Activated T-cell treated with anti-CD3 and anti-CD28 coated beads, Interleukin-2, amount 50 U/mL, for 48 hours (primary cell): ENCODE results near the gene ZZZ3.
A peak's percentile ranks its signal among the peaks of the same experiment; 100 is the strongest.
"Not testable (repeated sequence)": the region's sequence is repeated elsewhere in the genome, so short reads cannot be mapped to it uniquely, and the experiment has no call there.

Source experiments
- DNase-seq, 2 experiments: peaks; one replicate each; pipeline ENCODE4 v3.0.0-alpha.2; 2020

The ZZZ3 gene

GRCh38 chr1:77682460-77683159, at the start of gene ZZZ3:
TSS of gene ZZZ3 (minus strand) at chr1:77682658. CDS start at chr1:77633354, 49,304 bp downstream.
- peak; percentile 92 for DNase-seq

DNA sequence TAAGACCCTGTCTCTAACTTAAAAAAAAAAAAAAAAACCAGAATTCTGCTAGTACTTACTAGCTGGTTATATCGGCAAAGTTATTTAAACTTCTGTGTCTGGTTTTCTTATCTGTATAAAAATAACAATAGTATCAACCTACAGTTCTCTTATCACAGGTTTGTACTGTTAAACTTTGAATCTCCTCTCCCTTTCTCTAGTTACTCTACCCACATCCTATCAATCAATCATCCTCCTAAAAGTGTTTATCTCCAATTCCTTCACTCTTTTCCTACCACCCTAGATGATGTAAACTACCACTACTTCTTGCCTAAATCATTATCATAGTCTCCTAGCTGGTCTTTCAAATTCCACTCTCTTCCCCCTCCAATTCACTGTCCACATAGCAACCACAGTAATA, 49.6 kb upstream of the ZZZ3 start:
- DNase-seq: no peak

- no peak for DNase-seq
These were observed 43.2 kb upstream of the ZZZ3 start for GRCh38 chr1:77725706-77726105.

DNA sequence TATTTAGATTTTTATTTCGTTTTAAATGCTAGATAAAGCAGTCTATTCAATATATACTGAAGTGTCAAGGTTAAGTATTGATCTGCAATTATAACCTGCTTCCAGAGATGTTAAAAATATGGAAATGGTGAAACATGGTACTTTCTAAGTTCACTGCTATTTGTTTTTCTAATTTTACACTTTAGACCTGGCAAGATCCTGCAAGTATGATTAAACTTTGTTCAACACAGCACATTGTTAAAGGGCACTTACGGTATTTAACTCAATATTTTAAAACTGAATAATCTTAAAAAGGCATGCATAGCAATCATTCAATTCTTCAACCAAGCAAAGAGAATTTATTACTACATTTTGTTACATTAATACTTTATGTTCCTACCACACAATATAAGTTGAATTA, 35.7 kb upstream of the ZZZ3 start:
- no peak for DNase-seq

DNA sequence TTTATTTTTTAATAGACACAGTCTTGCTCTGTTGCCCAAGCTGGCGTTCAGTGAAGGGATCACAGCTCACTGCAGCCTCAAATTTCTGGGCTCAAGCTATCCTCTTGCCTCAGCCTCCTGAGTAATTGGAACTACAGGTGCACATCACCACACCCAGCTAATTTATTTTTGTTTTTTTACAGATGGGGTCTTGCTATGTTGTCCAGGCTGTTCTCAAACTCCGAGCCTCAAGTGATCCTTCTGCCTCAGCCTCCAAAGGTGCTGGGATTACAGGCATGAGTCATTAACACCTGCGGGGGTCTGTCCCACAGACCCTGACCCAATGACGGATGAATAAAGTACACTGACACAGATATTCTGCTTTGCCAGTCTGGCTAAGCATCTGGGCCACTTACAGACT, 33.6 kb upstream of the ZZZ3 start:
- DNase-seq: no peak

- no peak for DNase-seq
These were observed 27.3 kb upstream of the ZZZ3 start for GRCh38 chr1:77709727-77710126.

- no peak for DNase-seq
These were observed 23.9 kb upstream of the ZZZ3 start for GRCh38 chr1:77706321-77706720.

- no peak for DNase-seq
These were observed 22.3 kb upstream of the ZZZ3 start for GRCh38 chr1:77704736-77705135.

DNA sequence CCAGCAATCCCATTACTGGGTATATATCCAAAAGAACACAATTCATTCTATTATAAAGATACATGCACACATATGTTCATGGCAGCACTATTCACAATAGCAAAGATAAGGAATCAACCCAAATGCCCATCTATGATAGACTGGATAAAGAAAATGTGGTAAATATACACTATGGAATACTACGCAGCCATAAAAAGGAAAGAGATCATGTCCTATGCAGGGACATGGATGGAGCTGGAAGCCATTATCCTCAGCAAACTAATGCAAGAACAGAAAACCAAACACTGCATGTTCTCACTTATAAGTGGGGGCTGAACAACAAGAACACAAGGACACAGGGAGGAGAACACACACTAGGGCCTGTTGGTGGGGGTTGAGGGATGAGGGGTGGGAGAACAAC, 17.2 kb upstream of the ZZZ3 start:
- DNase-seq: not testable (repeated sequence)

GRCh38 chr1:77697441-77697840, 15.0 kb upstream of the ZZZ3 start:
- no peak for DNase-seq

- DNase-seq: no peak
These were observed 6.5 kb upstream of the ZZZ3 start for GRCh38 chr1:77688939-77689338.

DNA sequence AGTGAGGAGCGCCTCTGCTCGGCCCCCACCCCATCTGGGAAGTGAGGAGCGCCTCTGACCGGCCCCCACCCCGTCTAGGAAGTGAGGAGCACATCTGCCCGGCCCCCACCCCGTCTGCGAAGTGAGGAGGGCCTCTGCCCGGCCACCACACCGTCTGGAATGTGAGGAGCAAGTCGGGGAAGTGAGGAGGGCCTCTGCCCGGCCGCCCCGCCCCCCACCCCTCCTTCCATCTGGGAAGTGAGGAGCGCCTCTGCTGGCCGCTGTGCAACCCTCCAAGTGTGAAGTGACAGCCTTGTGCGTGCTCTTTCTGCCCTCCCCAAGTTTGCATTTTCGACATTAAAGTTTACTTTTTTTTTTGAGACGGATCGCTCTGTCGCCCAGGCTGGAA, 5.1 kb upstream of the ZZZ3 start:
- no peak for DNase-seq

GRCh38 chr1:77686796-77687518, 4.5 kb upstream of the ZZZ3 start:
- DNase-seq: no peak

- DNase-seq: peak; percentile 89 to 94
These were observed 996 bp upstream of the ZZZ3 start for GRCh38 chr1:77683160-77684148.

- no peak for DNase-seq
These were observed 2.3 kb downstream of the ZZZ3 start for GRCh38 chr1:77680173-77680572.

- no peak for DNase-seq
These were observed 3.5 kb downstream of the ZZZ3 start for GRCh38 chr1:77678660-77679610.

DNA sequence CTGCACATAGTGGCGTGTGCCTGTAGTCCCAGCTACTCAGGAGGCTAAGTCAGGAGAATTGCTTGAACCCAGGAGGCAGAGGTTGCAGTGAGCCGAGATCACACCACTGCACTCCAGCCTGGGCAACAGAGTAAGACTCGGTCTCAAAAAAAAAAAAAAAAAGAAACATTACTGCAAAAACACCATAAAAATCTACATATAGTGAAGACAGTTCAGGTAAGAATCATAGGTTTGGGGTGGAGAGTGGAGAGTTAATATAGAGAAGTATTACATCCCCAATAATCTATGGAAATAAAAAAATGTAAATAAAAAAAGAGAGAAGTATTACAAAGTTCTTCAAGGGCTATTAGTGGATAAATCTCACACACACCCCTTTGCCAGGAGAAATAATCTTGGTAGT, 7.7 kb downstream of the ZZZ3 start:
- not testable (repeated sequence) for DNase-seq

- DNase-seq: no peak
These were observed 8.6 kb downstream of the ZZZ3 start for GRCh38 chr1:77673716-77674355.

DNA sequence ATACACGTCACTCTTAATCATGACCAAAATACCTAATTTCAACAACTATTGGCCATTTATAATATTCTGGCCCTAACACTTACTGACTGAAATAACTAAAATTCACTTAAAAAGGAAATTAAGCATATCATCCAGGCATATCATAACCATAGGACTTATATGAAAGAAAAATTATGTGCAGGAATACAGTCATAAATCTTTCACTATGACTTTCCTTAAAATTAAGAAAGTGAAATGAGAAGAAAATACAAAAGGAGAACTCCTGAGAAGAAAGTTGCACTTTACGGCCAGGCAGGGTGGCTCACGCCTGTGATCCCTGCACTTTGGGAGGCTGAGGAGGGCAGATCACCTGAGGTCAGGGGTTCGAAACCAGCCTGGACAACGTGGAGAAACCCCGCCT, 9.4 kb downstream of the ZZZ3 start:
- no peak for DNase-seq

DNA sequence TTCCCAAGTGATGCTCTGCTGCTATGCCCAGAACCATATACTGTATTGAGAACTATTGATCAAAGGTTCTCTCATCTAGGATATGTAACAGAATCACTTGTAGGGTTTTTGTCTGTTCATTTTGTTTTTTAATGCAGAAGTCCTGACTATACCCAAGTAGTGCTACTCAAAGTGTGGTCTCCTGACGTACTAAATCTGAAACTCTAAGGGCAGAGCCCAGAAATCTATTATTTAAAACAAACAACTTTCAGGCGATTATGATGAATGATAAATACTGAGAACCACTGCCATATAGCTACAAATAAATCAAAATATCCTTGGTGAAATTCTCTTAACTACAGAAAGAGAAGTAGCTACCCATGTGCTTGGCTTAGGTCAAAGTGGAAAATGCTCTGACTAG, 10.1 kb downstream of the ZZZ3 start:
- no peak for DNase-seq

DNA sequence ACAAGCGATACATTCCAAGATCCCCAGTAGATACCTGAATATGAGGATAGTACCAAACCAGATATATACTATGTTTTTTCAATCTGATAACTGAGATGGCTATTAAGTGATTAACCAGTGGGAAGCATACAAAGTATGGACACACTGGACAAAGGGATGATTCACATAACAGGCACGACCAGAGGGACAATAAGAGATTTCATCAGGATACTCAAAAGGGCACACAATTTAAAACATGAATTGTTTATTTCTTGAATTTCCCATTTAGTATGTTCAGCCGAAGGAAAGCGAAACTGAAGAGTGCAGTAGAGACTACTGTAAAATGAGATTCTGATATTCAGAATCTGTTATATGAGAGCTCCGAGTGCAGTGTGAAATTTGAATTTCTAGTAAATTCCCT, 10.6 kb downstream of the ZZZ3 start:
- no peak for DNase-seq

GRCh38 chr1:77670330-77670729, 12.1 kb downstream of the ZZZ3 start:
- no peak for DNase-seq
